Subcutaneous adipose tissue (tissue), 4 donors: ENCODE results near the gene AMBP. TPM values are rescaled to one million over a fixed set of nuclear protein-coding genes. Genes with fewer than 3 reads are reported as not detected.

Experiments
- total RNA-seq, 4 donors: library from RNA; depleted of rRNA; stranded (reverse); fragments of >200 nt; gene quantifications; one replicate each; pipeline ENCODE4 v1.1.0, GENCODE V29; 2016
- TF ChIP-seq, protein P1 (sequence below): fragments of 450-650 bp; IDR thresholded peaks from one replicate; pipeline ENCODE4 v1.5.1; 2016; ENCODE audit warnings: low read depth, mild to moderate bottlenecking, control low read depth, antibody characterized with exemption, moderate library complexity

AMBP gene
- total RNA-seq, 4 donors from 2014 or later = not detected

DNA sequence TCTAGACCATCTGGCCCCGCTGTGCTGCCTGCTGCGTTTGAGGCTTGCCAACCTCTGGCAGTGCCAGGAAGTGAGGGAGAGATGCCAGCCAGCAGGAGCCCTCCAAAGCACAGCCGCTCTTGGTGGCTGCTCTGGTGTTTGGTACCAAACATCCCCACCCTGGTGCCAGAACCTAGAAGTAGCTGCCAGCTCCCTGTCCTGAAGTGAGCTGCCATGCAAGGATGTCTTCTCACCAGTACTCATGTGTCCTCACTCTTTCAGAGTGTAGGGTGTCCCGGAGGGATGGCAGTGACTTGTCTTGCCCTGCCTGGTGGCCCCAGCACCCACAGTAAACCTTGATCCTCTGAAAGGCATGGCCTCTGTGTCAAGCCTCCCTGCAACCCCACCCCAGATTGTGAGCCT is 43.4 kb downstream of the AMBP start:
- TF ChIP-seq, protein P1, sequence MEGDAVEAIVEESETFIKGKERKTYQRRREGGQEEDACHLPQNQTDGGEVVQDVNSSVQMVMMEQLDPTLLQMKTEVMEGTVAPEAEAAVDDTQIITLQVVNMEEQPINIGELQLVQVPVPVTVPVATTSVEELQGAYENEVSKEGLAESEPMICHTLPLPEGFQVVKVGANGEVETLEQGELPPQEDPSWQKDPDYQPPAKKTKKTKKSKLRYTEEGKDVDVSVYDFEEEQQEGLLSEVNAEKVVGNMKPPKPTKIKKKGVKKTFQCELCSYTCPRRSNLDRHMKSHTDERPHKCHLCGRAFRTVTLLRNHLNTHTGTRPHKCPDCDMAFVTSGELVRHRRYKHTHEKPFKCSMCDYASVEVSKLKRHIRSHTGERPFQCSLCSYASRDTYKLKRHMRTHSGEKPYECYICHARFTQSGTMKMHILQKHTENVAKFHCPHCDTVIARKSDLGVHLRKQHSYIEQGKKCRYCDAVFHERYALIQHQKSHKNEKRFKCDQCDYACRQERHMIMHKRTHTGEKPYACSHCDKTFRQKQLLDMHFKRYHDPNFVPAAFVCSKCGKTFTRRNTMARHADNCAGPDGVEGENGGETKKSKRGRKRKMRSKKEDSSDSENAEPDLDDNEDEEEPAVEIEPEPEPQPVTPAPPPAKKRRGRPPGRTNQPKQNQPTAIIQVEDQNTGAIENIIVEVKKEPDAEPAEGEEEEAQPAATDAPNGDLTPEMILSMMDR = no peak

DNA sequence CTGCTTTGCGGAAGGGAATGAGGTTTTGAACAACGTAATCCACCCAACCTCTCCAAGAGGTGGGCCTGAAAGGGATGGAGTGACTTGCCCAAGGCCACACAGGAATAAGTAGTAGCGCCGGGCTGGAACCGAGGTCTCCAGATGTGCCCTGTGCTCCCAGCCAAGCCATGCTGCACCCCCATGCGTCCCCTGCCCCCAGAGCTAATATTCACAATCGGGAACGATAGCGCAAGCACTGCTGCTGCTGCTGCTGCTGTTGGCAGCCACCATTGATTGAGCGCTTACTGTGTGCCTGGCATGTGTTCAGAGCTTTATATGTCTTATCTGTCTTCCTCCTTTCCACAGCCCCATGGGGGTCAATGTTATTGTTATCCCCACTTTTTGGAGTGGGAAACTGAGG is 43.9 kb downstream of the AMBP start:
- TF ChIP-seq, protein P1 = no peak

DNA sequence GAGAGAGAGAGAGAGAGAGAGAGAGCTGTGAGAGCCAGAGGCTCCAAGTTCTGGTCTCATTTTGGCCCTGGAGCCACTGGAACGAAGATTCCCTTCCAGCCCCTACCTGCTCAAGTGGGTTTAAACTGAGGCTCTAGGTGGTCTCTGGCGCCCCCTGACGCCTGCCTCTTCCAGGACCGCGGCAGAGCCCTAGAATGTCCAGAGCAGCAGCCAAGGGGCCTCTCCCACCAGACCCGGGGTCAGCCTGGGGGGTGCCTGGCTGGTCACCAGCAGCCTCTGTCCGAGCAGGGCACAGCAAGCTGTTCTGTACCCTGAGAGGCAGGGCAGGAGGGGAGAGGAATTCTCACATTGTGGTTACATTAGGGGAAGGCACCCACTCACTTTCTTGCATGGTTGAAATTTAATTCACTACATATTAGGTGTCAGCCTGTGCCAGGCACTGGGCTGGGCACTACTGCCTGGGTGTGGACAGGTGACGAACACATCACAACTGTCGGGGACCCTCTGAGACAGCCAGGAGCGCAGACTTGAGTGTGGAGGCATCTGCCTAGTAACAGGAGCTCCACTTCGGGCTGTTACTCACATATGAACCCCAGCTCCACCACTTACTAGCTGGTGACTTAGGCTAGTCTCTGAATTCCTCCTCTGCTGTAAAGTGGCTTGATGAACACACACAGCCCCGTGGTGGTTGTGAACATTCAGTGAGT is 44.5 kb downstream of the AMBP start:
- TF ChIP-seq, protein P1 = no peak

DNA sequence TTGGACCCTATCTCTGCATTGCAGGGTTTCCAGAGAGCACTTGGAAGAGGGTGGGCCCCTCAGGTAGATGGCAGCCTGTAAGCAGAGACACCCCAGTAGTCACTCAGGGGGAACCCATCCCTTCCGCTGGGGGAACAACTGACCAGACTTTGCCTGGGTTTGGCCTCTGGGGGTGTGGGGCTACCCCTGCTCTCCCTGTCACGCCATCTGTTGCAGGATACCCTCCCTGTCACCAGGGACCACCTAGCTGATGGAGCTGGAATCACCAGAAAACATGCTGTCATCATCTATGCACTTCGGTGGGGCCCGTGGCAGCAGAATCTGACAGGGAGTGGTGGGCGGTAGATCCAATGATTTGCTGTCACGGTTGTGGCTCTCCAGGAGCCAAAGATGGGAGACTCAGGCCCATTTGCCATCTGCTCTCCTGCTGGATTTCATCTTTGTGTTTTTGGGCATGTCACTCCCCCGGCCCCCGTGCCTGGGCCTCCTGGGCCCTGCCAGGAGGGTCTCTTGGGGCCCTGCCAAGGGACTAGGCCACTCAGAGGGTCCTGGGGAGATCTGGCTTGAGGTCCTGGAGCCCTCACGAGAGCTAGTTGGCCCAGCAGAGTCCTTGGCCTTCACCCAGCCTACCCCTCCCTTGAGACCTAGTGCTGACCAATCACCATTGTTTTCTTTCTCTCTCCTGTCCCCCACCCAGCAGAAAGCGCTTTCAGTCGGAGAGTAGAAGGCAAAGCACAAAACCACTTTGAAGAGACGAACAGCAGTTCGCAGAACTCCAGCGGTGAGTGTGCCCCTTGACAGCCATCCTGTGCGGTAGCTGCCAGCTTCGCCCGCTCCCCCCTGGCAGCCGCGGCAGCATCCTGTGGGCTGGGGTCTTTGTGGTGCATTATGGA is 45.9 kb downstream of the AMBP start:
- TF ChIP-seq, protein P1 = no peak

DNA sequence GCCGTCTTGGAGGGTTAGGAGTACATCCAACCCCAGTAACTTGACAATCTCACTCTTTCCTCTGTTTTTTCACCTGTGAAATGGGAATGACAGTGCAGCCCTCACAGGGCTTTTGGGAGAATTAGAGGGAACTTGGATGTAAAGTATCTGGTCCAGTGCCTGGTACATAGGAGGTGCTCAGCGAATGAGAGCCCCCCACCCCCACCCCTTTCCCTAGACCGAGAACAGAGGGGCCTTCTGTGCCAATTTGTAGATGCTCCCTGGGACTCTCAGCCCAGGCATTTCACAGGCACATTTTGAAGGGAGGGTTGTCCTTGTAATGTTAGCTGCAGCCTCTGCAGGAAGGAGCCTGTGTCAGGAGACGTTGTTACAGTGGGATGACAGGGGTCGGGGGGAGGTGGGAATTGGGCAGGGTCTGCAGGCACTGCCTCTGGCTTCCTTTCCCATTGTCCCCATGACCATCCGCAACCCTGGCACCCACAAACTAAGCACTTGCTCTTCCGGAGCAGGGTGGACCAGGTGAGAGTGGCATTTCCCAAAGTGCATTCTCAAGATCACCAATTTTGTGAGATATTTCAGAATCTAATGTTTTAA is 47.0 kb downstream of the AMBP start:
- TF ChIP-seq, protein P1 = no peak

DNA sequence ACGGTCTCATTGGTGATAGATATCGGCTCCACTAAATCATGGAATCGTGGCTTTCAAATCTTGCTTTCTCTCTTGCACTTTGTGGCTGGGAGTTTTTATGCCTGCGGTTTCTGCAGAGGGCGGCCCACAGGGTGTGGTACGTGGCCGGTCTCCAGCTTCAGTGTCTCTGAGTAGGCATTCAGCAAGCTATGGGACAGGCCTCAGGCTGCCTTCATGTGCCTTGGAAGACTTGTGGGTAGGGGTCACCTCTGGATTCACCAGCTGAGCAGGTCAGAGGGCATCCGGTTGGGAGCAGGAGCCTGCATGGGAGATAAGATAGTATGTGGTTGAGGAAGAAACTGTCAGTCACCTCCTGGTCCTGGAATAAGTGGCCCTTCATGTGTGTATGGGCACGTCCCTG is 47.7 kb downstream of the AMBP start:
- TF ChIP-seq, protein P1 = no peak
